HepG2 (cell line): Measurements from ENCODE around the gene M1AP.

Source experiments
- FLYWCH1 ChIP-seq: sonication (generic); formaldehyde crosslinking; IDR thresholded peaks from 2 replicates; pipeline ENCODE4 v1.8.1; 2023; ENCODE audit warnings: mild to moderate bottlenecking, missing genetic modification reagents
- MEIS2 ChIP-seq: sonication (generic); formaldehyde crosslinking; IDR thresholded peaks from 2 replicates; pipeline ENCODE4 v1.9.0; 2021; ENCODE audit warnings: mild to moderate bottlenecking, missing genetic modification reagents
- ZFP41 ChIP-seq: sonication (generic); formaldehyde crosslinking; IDR thresholded peaks from 2 replicates; pipeline ENCODE4 v1.4.0; 2020; ENCODE audit warnings: mild to moderate bottlenecking, missing genetic modification reagents, borderline replicate concordance

DNA sequence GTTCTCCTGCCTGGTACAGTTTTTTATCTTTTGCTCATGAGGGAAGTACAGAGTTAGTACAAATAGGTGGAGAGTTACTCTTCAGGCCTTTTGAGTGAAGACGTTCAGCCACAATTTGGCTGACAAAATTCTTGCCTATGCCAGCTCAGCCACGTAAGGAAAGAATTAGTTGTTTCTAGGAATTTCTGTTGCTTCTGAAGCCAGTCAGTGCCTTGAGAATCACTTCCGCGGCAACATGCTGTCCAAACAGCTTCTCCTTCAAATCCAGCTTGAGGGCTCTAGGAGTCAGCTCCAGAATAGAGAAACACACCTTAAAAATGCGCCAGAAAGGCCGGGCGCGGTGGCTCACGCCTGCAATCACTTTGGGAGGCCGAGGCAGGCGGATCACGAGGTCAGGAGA lies 27.5 kb downstream of the M1AP start:
- no peak for TF ChIP-seq ZFP41 (CRISPR knock-in tag)
- no peak for TF ChIP-seq FLYWCH1
- TF ChIP-seq MEIS2 (CRISPR knock-in tag), result no peak
